ENCODE data around the gene DUSP1.
A peak's percentile ranks its signal among the peaks of the same experiment; 100 is the strongest.
"Not testable (repeated sequence)": the region's sequence is repeated elsewhere in the genome, so short reads cannot be mapped to it uniquely, and the experiment has no call there.

DUSP1 gene

DNA sequence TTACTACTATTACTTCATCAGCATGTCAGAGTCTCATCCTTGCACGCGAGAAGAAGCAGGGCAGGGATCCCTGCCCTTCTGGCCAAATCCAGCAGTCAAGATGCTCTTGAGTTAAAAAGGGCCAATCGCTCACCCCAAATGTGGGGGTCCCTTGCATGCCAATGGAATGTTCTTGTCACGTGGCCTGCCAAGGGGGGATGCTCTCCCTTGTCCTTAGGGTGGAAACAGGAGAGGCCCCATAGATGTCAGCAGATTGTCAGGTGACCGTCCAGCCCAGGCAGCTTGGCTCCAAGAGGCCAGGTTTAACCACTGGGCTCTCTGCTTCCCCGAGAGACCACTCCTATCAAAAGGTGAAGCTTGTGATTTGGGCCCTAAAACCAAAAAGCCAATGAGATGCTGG, 25.3 kb upstream of the DUSP1 start:
- no peak for DNase-seq

DNA sequence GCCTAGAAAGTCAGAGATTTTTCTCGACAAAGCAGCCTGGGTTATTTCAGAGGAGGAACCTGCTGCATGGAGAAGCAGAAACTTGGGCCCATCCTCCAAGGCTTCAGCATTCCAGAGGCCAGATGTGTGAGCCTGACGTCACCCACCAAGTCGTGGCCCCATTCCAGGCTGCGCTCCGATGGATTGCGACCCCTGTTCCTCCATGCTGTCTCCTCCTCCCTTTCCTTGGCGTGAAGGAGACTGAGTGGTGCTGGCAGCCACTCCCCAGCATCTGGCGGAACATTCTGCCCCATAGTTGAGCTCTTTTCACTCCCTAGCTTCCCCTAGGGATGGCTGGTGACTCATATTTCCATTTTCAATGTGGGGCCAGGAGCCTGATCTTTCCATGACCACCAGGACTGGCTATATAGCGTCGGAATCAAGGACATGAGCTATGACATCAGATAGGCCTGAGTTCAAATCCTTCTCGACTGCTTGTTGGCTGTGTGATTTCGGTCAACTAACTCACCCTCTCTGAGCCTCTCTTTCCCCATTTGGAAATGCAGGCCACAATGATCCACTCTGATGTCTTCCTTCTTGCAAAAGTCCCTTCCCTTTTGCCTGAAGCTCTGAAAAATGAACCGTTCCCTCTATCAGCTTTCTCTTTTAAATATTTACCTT, 24.5 kb upstream of the DUSP1 start:
- DNase-seq, result no peak

DNA sequence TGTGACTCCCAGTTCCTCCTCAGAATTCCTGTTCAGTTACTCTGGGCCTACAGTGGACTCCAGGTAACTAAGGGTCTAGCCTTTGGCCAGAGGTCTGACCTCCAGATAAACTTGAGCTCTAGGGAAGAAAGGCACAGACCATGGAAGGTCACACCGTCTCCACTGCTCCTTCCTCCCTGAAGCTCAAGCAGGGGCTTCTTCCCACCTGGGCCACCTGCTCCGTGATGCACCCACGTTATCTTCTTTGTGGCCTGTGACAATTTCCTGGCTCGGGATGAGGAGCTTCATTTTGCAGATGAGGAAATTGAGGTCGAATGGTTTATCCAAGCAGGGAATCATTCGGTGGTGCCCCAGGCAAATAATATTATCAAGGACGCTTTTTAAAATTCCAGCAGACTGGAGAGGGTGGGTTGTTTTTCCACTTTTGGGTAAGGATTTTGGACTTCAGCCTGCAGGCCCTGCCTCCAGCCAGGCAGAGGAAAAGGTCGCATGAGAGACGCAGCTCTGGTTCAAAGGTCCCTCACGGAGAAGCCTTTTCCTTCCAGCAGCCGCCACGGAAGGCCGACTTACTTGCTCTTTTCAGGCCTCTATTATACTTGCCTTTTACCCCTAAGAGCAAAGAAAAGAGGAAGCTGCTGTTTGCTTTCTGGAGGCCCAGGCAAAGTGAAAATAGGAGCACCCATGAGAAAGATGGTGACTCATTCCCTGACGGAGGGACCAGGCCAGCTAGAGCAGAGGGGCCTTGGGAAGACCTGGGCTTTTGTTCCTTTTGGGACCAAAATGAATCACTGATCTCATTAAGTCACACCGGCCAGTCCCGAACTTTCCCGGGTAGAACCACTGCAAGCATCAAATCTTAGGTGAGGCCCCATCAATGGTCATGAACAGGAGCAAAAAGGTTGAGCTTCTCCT, 22.8 kb upstream of the DUSP1 start:
- no peak for DNase-seq

DNA sequence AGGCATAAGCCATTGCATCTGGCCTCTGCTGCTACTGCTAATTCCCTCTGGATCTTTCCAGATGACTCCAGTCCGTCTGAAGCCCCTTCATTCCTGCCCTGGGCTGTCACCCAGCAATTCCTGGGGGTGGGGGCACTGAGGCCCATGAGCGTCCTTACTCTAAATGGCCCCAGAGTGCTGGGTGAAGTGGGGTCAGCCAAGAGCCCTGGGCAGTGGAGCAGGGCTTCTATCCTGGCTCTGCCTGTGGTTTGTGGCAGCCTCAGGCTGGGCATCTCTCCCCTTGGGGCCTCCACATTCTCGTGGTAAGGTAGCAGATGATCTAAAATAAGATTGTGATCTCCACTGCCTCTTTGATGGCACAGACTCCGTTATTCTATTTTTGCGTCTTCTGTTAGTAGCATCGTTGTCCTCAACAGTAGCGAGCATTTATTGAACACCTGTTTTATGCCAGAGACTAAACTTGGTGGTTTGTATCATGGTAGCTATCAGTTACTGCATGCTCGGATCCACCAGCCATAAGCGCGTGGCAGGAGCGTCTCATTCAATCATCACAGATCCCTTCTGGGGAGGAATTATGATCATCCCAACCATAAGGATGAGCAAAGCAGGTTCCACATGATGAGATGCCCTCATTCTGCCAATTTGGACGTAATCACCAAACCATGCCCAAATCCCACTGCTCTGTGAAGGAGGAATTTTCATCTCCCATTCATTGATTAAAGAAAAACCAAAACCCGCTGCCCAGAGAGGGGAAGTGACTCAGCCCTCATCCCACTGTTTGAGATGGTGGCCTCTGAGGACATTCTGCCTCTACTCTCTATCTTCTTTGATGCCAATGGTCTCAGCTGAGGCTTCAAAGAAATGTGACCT, 21.9 kb upstream of the DUSP1 start:
- DNase-seq, result no peak

DNA sequence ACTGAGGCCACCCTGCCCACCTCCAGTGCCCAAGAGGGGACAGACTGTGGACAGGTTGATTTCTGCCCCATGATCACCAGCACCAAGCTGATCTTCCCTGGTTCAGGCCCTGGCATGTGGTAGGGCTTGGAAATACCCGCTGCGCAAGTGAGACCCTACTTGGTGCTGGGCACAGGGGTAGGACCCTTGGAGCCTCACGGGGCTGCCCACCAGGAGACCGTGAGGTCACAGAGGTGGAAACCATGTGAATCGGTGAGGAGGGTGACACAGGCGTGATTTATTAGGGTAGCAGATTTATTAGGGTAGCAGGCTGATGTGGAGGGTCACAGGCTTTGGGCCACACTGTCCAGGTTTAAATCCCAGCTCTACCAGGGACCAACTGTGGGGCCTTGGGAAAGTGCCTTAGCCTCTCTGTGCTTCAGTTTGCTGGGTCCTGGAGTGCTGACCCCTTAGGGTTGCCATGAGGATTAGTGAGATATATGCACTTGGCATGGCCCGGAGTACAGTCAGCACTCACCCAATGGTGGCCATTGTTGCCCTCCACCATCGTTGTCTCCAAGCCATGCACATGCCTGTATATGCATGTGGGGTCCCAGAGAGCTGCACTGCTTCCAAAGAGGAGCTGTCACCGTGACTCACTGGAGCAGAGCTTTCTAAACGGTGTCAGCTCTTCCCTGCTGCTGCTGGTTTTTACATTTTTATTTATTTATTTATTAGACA, 20.9 kb upstream of the DUSP1 start:
- DNase-seq, result no peak

DNA sequence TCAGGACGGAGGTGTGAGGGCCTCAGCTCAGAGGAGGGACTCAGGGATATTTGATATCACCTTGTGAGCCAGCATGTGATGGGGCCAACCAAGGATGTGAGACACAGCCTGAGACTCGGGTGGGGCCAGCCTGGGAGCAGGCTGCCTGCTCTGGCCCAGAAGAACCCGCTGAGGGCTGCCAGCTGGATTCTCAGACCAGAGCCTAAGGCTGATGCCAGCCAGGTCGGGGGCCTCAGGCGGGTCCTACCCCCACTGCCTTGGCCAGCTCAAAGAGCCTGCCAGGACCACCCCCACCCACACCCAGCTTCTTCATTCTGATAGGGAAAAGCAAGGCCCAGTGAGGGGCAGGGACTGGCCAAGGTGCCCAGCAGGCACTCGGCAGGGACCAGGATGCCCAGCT, 20.3 kb upstream of the DUSP1 start:
- DNase-seq, result no peak

DNA sequence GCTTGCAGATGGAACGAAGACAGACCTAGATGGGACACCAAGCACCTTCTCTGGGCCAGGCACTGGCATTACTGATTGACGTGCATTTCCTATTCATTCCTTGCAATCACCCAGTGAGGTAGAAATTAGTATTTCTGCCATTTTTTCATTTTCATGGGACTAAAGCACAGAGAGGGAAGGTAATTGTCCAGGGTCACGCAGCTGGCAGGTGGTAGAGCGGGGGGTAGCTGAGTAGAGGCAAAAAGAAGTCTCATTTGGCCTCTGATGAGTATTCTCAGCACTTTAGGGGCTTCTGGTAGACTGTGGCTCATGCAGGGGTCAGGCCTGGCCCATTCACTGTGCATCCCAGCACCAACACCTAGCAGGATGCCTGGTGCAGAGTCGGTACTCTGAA, 19.5 kb upstream of the DUSP1 start:
- no peak for DNase-seq

DNA sequence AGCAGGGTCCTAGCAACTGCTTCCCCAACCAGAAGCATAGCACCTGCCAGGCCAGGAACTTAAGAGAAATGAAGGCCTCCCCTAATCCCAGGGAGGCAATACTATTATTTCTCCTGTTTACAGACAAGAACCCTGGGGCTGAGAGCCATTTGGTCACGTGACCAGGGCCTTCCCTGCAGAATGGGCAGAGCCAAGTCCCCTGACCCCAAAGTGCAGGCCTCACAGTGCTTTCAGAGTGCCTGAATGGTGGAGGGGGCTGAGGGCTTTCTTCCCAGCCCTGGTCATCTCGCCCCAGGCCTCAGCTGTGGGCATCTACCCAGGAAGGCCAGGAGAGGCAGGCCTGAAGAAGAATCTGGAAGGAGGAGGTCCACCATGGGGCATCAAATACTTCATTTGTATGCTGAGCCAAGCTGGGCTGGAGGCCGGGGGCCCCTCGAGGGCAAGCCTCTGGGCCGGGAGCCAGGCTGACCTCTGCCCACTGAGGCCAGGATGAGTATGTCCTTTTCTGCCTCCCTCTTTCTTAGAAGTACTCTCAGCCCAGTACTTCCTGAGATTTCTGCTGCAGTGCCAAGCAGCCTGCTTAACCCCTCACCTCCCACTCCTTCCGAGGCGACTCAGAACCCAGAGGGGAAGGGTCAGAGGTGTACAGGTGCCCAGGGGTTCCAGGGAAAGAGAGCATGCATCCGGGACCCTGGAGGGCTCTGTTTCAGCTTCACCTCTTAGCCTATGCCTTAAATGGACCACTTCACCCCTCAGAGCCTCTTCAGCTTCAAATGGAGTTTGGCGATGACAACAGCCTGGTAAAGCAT, 18.9 kb upstream of the DUSP1 start:
- no peak for DNase-seq

DNA sequence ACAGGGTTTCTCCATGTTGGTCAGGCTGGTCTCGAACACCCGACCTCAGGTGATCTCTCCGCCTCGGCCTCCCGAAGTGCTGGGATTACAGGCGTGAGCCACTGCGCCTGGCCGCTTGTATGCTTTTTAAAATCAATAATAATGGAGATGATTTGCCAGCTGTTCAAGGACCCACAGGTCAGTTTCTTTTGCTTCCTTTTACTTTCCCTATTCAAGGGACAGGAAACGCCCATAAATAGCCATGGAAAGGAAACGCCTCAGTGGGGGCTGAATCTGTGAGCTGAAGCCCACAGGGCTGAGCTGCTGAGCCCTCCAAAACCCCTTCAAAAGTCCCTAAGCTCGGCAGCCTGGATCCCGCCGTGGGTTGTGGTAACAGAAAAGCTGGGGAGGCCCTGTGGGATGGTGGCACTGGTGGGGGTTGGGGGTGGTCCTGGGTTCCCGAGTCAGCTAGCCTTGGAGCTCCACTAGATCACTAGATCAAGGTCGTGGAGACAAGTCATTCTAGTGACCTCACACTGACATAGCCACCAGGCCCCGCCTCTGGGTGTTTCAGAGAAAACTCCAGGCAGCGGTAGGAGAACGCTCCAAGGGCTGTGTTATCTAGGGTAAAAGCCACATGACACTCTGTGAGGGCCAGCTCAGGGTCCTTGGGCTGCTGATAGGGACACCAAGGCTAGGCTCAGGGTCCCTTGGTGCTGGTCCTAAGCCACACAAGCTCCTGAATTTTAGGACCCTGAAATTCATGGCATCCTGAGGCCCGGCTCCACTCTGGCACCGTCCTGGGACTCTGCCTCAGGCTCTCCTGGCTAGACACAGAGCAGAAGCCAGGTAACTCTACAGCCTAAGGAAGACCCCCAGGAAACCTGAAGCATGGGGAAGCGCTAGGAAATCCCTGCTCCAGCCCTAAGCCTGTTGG, 18.0 kb upstream of the DUSP1 start:
- DNase-seq, result no peak

DNA sequence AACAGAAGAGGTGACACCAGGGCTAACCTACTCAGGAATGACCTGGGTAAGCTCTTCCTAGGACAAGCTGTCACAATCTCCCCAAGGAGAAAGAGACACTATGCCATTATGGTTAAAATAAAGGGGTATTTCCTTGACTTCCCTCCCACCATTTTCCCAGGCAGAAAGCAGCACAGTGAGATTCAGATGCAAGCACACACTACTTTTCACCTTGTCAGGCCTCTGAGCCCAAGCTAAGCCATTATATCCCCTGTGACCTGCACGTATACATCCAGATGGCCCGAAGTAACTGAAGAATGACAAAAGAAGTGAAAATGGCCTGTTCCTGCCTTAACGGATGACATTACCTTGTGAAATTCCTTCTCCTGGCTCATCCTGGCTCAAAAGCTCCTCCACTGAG, 16.5 kb upstream of the DUSP1 start:
- DNase-seq, result not testable (repeated sequence)

DNA sequence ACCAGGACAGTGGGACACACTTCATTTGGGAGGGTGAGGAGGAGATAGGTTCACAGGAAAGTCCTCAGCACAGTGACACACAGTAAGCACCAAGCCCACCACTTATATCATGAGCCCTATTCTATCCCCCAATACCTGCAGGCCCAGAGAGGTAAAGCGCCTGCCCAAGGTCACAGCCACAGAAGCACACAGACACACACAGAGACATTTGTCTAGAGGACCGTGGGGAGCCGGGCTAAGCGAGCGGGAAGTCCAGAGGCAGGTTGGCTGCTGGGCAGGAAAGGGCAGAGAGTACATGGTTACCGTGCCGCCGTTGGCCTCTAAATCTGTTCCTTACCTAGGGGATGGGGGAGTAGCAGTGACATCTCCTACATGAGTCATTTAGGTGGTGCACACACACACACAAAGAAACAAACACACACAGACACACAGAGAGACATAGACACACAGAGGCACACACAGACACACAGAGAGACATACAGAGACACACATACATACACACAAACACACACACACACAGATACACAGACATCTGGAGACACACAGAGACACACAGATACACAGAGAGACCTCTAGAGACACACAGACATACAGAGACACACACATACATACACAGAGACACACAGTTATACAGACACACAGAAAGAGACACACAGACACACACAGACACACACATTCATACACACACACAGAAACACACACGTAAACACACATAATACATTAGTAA, 15.9 kb upstream of the DUSP1 start:
- DNase-seq, result no peak

DNA sequence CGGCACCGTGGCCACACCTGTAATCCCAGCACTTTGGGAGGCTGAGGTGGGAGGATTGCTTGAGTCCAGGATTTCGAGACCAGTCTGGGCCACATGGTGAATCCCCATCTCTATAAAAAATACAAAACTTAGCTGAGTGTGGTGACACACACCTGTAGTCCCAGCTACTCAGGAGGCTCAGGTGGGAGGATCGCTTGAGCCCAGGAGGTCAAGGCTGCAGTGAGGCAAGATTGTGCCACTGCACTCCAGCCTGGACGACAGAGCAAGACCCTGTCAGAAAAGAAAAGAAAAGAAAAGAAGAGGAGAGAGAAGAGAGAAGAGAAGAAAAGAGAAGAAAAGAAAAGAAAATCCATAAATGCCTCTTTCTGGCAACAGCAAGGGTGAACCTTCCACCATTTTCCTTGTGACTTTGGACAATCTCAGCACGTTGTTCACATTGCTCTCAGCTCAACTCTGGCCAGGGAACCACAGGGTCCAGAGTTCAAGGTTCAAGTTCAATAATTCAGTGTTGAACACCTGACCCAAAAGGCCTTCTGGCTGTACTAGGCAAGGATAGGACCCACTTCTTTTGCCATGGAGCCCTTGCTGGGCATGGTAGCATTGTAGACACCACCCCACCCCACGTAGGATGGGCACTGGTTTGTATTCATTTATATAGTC, 14.6 kb upstream of the DUSP1 start:
- DNase-seq, result no peak

DNA sequence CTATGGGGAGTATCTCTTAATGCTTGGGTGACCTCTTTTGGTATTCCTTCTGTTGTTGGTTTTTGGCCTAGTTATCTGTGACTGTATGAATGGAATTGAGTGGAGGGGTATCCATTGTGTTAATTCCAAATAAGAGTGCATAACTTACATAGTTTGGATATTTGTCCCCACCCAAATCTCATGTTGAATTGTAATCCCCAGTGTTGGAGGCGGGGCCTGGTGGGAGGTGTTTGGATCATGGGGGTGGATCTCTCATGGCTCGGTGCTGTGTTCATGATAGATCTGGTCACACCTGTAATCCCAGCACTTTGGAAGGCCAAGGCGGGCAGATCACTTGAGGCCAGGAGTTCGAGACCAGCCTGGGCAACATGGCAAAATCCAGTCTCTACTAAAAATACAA, 13.2 kb upstream of the DUSP1 start:
- DNase-seq, result not testable (repeated sequence)

DNA sequence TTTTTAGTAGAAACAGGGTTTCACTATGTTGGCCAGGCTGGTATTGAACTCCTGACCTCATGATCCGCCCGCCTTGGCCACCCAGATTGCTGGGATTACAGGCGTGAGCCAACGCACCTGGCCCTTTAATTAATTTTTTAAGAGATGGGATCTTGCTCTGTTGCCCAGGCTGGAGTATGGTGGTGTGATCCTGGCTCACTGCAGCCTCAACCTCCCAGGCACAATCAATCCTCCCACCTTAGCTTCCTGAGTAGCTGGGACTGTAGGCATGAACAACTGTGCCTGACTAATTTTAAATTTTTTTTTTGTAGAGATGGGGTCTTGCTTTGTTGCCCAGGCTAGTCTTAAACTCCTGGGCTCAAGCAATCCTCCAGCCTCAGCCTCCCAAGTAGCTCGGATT, 12.3 kb upstream of the DUSP1 start:
- not testable (repeated sequence) for DNase-seq

DNA sequence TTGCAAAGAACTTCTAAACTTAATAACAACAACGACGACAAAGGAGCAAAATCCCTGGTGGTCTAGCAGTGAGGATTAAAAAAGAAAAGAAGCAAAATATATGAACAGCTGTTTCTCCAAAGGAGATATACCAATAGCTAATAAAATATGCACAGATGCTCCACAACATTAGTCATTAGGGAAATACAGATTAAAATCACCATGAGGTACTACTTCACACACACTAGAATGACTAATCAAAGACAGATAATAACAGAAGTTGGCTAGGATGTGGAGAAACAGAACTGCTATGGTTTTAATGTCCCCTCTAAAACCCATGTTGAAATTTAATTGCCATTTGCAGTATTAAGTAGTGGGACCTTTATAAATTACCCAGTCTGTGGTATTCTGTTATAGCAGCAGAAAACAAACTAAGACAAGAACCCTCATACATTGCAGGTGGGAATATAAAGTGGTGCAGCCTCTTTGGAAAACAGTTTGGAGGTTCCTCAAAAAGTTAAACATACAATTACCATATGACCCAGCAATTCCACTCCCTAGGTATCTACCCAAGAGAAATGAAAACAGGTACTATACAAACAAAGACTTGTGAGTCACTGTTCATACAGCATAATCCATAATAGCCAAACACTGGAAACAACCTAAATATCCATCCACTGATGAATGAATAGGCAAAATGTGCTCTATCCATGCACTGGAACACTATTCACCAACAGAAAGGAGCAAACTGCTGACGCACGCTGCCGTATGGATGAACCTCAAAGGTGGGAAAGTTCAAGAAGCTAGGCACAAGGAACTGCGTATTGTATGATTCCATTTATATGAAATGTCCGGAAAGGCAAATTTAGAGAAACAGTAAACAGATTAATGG, 11.4 kb upstream of the DUSP1 start:
- DNase-seq, result no peak

DNA sequence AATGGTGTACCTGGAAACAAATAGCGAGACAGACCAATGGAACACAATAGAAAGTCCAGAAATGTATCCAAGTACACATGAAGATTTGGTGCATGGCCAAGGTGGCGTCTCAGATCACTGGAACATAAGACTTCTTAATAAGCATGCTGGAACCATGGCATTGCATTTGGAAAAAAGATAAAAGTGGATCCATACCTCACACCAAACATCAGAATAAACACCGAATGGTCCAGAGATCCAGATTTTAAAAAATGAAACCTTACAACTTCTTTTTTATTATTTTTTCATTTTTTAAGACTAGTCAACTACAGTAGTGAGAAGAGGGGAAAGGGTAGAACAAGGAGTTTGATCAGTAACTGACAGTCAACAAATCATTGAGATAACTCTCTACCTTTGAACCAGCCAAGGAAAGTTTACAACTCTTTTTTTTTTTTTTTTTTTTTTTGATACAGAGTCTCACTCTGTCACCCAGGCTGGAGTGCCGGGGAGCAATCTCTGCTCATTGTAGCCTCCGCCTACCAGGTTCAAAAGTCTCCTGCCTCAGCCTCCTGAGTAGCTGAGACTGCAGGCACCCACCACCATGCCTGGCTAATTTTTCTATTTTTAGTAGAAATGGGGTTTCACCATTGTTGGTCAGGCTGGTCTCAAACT, 8.8 kb upstream of the DUSP1 start:
- no peak for DNase-seq

DNA sequence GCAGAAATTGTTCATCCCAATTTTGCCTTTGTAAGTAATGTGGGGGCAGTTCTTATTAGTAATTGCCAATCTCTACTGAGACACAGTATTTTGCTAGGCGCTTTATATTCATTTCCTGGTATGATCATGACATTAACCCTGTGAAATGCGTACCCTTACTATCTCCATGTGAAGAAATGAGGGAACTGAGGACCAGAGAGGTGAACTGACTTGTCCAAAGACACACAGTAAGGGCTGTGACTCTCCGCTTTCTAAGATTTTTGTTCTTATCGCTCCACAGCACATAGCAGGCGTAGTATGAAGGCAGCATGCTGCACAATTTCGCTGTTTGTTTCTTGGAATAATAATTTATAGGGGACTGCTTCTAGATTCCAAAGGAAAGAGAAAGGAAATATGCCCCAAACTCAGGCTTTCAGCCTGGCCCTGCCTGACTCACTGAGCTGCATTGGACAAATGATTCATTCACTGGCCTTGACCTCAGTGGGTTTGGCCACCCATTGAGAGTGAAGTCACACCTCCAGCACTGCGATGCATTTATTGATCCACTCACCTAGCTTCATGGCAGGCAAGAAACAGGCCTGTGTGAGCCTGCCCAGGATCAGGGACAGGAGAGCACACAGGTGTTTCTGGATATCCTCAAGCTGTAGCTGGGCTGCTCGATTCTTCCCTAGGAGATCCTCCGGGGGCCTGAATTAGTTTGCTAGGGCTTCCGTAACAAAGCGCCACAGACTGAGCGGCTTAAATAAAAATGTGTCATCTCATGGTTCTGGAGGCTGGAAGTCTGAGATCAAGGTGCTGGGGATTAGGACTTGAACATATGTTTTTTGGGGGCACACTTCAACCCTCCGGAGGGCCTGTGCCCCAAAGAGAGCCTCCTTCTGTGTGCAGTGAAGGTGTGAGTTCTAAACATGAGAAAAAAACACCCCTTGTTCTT, 7.2 kb upstream of the DUSP1 start:
- peak; percentile 53 for DNase-seq

Measured in NK-92 treated with Interleukin-12 subunit alpha and Interleukin-12 subunit beta, amount 100 ng/mL, for 24 hours (cell line).